ENCODE data around the gene PPP2R3B. TPM values are rescaled to one million over a fixed set of nuclear protein-coding genes. Genes with fewer than 3 reads are reported as not detected.

The PPP2R3B gene
- total RNA-seq, 1 donor from 2014 or later, result 36.1 TPM

DNA sequence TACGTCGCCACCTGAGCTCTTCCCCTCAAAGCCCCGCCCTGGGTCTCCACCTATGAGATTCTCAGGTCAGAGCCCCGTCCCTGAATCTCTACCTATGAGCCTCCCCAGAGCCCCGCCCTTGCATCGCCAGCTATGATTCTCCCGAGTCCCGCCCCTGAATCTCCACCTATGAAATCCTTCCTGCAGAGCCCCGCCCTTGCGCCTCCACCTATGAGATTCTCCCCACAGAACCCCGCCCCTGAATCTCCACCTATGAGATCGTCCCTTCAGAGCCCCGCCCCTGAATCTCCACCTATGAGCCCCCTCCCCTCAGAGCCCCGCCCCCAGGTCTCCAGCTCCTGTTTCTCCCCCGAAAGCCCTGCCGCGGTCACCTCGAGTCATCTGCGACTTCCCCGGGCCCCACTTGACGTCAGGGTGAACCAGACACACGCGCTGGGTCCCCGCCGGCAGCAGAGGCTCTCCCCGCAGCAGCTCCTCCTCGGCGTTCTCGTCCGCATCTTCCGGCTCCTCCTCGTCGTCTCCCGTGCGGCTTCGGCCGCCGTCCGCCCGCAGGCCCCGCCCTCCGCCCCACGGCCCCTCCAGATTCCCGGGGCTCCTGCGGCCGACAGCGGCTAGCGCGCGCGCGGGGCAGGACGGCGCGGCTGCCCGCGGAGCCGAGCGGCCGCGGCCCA lies 68.5 kb downstream of the PPP2R3B start:
- H3K4me3 Mint-ChIP-seq (ENCODE audit: unreplicated experiment), result peak overlapping the region; percentile 89
- peaks cover 14% of the 10 kb centered on the region for H3K27me3 Mint-ChIP-seq (ENCODE audit: unreplicated experiment)
- H3K36me3 Mint-ChIP-seq (ENCODE audit: unreplicated experiment), result peaks cover 5% of the 10 kb centered on the region
- TF ChIP-seq CTCF (IDR thresholded peaks at IDR 0.05; ENCODE audit: partially characterized antibody, unreplicated experiment), result no peak
- peaks cover 1% of the 10 kb centered on the region for H3K4me1 Mint-ChIP-seq (ENCODE audit: low read depth, unreplicated experiment)
- peaks cover 15% of the 10 kb centered on the region for H3K9me3 Mint-ChIP-seq (ENCODE audit: unreplicated experiment)
- peak overlapping the region; percentile 91 for H3K27ac Mint-ChIP-seq (ENCODE audit: unreplicated experiment)
- DNase-seq, result peak; percentile 97

DNA sequence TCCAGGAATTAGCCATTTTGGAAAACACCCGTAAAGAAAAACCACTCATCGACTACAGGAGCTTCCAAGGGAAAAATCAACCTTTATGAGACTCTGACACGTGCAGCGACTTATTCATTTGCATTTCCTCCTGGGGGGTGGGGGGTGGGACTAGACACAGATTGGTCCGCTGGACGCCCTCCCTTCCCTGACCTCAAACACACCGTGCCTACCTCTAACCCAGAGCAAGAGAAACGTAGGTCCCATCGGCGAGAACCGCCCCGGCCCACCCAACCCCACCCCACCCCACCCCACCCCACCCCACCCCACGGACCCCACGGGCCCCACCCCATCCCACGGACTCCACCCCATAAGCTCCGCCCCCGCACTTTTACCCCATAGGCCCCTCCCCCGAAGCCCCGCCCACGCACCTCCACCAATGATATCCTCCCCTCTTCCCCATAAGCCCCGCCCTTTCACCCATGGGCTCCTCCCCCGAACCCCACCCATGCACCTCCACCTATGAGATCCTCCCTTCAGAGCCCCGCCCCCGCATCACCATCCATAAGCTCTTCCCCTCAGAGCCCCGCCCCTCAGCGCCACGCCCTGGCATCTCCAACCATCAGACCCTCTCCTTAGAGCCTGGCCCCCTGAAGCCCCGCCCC lies 69.2 kb downstream of the PPP2R3B start:
- Mint-ChIP-seq H3K36me3 (ENCODE audit: unreplicated experiment) (peaks cover 6% of the 10 kb centered on the region), H3K27ac (ENCODE audit: unreplicated experiment) (peak overlapping the region; percentile 91), H3K27me3 (ENCODE audit: unreplicated experiment) (peaks cover 11% of the 10 kb centered on the region), H3K4me3 (ENCODE audit: unreplicated experiment) (peak overlapping the region; percentile 89), H3K4me1 (ENCODE audit: low read depth, unreplicated experiment) (no peaks in the 10 kb centered on the region), H3K9me3 (ENCODE audit: unreplicated experiment) (peaks cover 11% of the 10 kb centered on the region)
- DNase-seq, result peak; percentile 95
- TF ChIP-seq CTCF (IDR thresholded peaks at IDR 0.05; ENCODE audit: partially characterized antibody, unreplicated experiment), result no peak

GRCh38 chrX:316351-317325 lies 70.1 kb downstream of the PPP2R3B start:
- H3K36me3 Mint-ChIP-seq (ENCODE audit: unreplicated experiment), result peaks cover 10% of the 10 kb centered on the region
- DNase-seq, result no peak

DNA sequence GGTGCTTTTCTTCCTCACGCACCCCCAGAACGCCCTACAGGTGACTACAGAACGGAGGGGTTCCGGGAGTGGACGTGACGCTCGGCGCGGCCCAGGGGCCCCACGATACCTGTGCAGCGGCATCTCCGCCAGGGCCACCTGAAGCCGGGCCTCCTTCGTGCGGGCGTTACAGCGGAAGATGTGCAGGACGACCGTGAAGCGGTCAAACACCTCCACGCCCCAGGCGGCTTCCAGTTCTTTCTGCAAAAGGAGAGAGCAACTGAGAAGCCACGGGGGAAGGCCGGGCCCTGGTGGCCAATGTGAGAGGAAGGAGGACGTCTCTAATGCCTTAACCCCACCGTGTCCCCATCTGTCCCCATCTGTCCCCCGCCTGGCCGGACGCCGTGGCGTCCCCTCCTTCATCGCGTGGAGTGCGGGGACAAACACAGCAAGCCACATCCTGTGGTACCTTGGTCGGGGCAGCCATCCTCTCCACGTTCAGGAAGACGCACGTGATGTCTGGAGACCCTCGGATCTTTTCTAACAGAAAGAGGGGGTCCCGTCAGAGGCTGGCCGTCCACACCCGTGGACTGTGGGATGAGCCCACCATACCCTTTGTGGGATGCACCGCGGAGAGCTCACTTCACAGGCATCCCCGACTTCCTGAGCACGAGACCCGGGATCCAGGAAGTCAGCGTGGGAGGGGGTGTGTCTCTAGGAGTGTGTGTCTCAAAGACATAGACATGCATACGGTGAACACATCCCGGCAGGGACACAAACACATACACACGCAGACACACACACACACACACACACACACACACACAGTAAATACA lies 71.7 kb downstream of the PPP2R3B start:
- TF ChIP-seq CTCF (IDR thresholded peaks at IDR 0.05; ENCODE audit: partially characterized antibody, unreplicated experiment), result no peak

More at GRCh38 chrX:316351-317325, 70.1 kb downstream of the PPP2R3B start:
- no peak for TF ChIP-seq CTCF (IDR thresholded peaks at IDR 0.05; ENCODE audit: partially characterized antibody, unreplicated experiment)
- peak overlapping the region; percentile 59 for H3K4me3 Mint-ChIP-seq (ENCODE audit: unreplicated experiment)
- no peak overlapping the region for H3K27ac Mint-ChIP-seq (ENCODE audit: unreplicated experiment)
- H3K9me3 Mint-ChIP-seq (ENCODE audit: unreplicated experiment), result peaks cover 11% of the 10 kb centered on the region
- H3K27me3 Mint-ChIP-seq (ENCODE audit: unreplicated experiment), result peaks cover 15% of the 10 kb centered on the region
- no peaks in the 10 kb centered on the region for H3K4me1 Mint-ChIP-seq (ENCODE audit: low read depth, unreplicated experiment)

More for the DNA sequence above, 71.7 kb downstream of the PPP2R3B start:
- peaks cover 11% of the 10 kb centered on the region for H3K27me3 Mint-ChIP-seq (ENCODE audit: unreplicated experiment)
- H3K36me3 Mint-ChIP-seq (ENCODE audit: unreplicated experiment), result peaks cover 10% of the 10 kb centered on the region
- peaks cover 12% of the 10 kb centered on the region for H3K9me3 Mint-ChIP-seq (ENCODE audit: unreplicated experiment)
- H3K27ac Mint-ChIP-seq (ENCODE audit: unreplicated experiment), result no peak overlapping the region
- DNase-seq, result no peak
- no peaks in the 10 kb centered on the region for H3K4me1 Mint-ChIP-seq (ENCODE audit: low read depth, unreplicated experiment)
- no peak overlapping the region for H3K4me3 Mint-ChIP-seq (ENCODE audit: unreplicated experiment)
